ENCODE results near the gene NAPSA.

NAPSA gene

DNA sequence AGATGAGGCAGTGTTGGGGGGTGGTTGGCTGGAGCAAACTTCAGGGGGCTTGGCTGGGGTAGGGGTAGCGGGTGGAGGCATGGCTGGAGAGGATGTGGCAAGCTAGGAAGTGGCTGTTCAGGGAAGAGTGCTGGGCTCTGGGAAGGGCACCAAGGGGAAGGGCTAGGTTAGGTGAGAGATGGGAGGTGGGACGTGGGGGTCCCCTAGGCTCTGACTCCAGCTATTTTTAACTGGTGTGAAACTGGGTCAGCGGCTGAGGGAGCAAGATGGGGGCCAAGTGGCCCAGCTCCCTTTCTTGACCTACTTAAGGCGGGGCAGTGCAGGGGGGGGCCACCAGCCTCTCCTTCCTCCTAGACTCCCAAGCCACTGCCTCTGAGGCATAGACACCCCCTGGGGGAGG lies 43.6 kb downstream of the NAPSA start:
- 86% methylated on average over 4 of the region's 4 CpGs for WGBS
- H3K36me3 ChIP-seq (ENCODE audit: insufficient read depth, low read length), result peaks cover 10% of the 10 kb centered on the region; the same call in 1 of the 2 replicates
- H3K9me3 ChIP-seq (ENCODE audit: insufficient read depth, low read depth, low read length), result peaks cover 14% of the 10 kb centered on the region; the same call in 1 of the 2 replicates
- no peaks in the 10 kb centered on the region for H3K4me1 ChIP-seq (ENCODE audit: insufficient read depth, low read length)
- H3K9ac ChIP-seq (ENCODE audit: low read depth, low read length), result no peak overlapping the region
- H3K27ac ChIP-seq (ENCODE audit: low read depth, low read length), result no peak overlapping the region
- H3K27me3 ChIP-seq (ENCODE audit: insufficient read depth, low read length), result peaks cover 5% of the 10 kb centered on the region
- no peak overlapping the region for H3K4me3 ChIP-seq (ENCODE audit: low read length)

DNA sequence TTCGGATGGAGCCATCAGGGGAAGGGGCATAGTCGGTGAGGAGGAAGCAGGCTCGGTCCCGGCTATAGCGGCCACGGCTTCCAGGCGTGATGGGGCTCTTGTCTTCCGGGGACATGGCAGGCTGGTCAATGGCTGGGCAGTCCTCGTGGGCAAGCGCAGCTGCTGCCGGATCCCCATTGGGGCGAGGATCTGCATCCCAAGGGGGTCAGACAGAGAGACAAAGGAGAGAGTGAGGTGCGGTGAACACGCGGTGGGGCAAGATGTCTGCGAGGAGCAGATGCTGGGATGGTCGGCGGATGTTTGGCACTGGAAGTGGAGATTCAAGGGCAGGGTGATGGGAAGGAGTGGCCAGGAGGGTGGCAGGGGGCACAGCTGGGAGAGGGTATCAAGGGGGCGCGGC lies 44.8 kb downstream of the NAPSA start:
- Histone ChIP-seq H3K4me1 (ENCODE audit: insufficient read depth, low read length) (no peaks in the 10 kb centered on the region), H3K36me3 (ENCODE audit: insufficient read depth, low read length) (peaks cover 10% of the 10 kb centered on the region; the same call in 1 of the 2 replicates), H3K4me3 (ENCODE audit: low read length) (no peak overlapping the region), H3K9me3 (ENCODE audit: insufficient read depth, low read depth, low read length) (peaks cover 14% of the 10 kb centered on the region; the same call in 1 of the 2 replicates), H3K9ac (ENCODE audit: low read depth, low read length) (no peak overlapping the region), H3K27me3 (ENCODE audit: insufficient read depth, low read length) (no peaks in the 10 kb centered on the region), H3K27ac (ENCODE audit: low read depth, low read length) (no peak overlapping the region)
- WGBS, result 92% methylated on average over 20 of the region's 20 CpGs

DNA sequence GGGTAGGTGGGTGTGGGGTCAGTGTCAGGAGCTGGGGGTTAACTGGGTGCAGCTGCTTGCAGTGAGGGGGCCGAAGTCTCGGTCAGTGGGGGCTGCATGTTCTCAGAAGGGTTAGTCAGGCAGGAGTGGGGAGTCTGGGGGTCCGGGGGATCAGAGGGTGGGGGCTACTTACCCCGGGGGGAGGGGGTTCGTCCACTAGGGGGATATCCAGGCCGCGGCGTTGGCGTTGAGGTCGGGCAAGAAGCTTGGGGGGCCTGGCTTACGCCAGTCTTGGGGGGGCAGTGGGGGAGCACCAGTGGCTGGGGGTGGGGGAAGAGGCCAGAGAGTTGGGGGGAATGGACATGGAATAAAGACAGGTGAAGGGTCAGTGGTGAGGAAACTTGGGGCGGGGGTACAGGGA lies 45.4 kb downstream of the NAPSA start:
- 98% methylated on average over 11 of the region's 12 CpGs for WGBS
- H3K27ac ChIP-seq (ENCODE audit: low read depth, low read length), result no peak overlapping the region
- H3K27me3 ChIP-seq (ENCODE audit: insufficient read depth, low read length), result no peaks in the 10 kb centered on the region
- H3K4me1 ChIP-seq (ENCODE audit: insufficient read depth, low read length), result no peaks in the 10 kb centered on the region
- H3K4me3 ChIP-seq (ENCODE audit: low read length), result no peak overlapping the region
- peaks cover 14% of the 10 kb centered on the region; the same call in 1 of the 2 replicates for H3K9me3 ChIP-seq (ENCODE audit: insufficient read depth, low read depth, low read length)
- H3K36me3 ChIP-seq (ENCODE audit: insufficient read depth, low read length), result peaks cover 10% of the 10 kb centered on the region; the same call in 1 of the 2 replicates
- H3K9ac ChIP-seq (ENCODE audit: low read depth, low read length), result no peak overlapping the region

DNA sequence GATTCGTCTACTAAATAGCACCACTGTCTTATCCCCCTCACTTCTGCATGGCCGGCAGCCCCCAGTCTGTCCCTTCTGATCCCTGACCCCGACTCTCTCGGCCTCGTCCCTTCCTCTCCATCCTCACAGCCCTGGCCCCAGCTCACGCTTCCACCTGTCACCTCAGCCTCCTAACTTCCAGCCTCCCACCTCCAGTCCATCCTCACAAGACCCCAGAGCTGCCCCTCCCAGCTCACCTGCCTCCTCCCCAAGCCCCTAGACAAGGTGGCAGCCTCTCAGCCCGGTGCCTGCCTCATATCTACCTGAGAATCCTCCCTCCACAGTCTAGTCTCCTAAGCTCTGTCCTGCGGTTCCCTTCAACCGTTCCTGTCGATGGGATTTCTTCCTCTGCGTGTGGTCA lies 46.3 kb downstream of the NAPSA start:
- no peak overlapping the region for H3K27ac ChIP-seq (ENCODE audit: low read depth, low read length)
- H3K36me3 ChIP-seq (ENCODE audit: insufficient read depth, low read length), result peaks cover 10% of the 10 kb centered on the region; the same call in 1 of the 2 replicates
- WGBS, result 88% methylated on average over 11 of the region's 11 CpGs
- no peaks in the 10 kb centered on the region for H3K27me3 ChIP-seq (ENCODE audit: insufficient read depth, low read length)
- H3K4me1 ChIP-seq (ENCODE audit: insufficient read depth, low read length), result no peaks in the 10 kb centered on the region
- no peak overlapping the region for H3K4me3 ChIP-seq (ENCODE audit: low read length)
- H3K9me3 ChIP-seq (ENCODE audit: insufficient read depth, low read depth, low read length), result peaks cover 14% of the 10 kb centered on the region; the same call in 1 of the 2 replicates
- H3K9ac ChIP-seq (ENCODE audit: low read depth, low read length), result no peak overlapping the region

DNA sequence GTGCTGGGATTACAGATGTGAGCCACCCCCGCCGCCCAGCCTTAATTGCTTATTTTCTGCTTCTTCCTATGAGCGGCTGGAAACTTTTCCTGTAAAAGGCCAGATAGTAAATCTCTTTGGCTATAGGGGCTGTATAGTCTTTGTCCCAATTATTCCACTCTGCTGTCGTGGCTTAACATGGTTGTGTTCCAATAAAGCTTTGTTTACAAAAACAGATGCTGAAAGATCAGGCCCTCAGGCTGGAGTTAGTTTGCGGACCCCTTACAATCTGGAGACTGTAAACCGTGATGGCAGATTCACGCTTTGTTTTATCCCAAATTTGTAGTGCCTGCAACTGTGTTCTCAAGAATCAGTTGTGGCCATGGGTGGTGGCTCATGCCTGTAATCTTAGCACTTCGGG lies 47.0 kb downstream of the NAPSA start:
- Histone ChIP-seq H3K27me3 (ENCODE audit: insufficient read depth, low read length) (no peaks in the 10 kb centered on the region), H3K27ac (ENCODE audit: low read depth, low read length) (no peak overlapping the region), H3K9me3 (ENCODE audit: insufficient read depth, low read depth, low read length) (peaks cover 10% of the 10 kb centered on the region; the same call in 1 of the 2 replicates), H3K36me3 (ENCODE audit: insufficient read depth, low read length) (peaks cover 8% of the 10 kb centered on the region; the same call in 1 of the 2 replicates), H3K4me1 (ENCODE audit: insufficient read depth, low read length) (no peaks in the 10 kb centered on the region), H3K9ac (ENCODE audit: low read depth, low read length) (no peak overlapping the region), H3K4me3 (ENCODE audit: low read length) (no peak overlapping the region)
- WGBS, result 88% methylated on average over 8 of the region's 8 CpGs

DNA sequence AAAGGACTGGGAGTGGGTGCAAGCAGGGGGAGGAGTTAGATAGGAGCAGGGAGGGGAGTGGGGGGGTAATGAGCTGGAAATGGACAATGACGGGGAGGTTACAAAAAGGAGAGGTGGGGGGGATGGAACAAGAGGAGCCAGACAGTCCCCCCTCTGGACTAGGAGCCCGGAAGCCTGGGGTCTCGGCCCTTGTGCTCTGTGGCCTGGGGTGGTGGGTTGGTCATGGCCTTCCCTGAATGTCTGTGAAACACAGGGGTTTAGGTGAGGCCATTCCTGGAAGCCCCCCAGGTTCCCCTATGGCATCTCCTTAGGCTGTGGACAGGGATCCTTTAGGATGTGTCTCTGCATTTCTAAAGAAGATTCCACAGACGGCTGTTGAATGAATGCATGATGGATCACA lies 48.3 kb downstream of the NAPSA start:
- H3K27ac ChIP-seq (ENCODE audit: low read depth, low read length), result no peak overlapping the region
- H3K9ac ChIP-seq (ENCODE audit: low read depth, low read length), result no peak overlapping the region
- 76% methylated on average over 4 of the region's 4 CpGs for WGBS
- H3K4me1 ChIP-seq (ENCODE audit: insufficient read depth, low read length), result no peaks in the 10 kb centered on the region
- no peak overlapping the region for H3K4me3 ChIP-seq (ENCODE audit: low read length)
- H3K36me3 ChIP-seq (ENCODE audit: insufficient read depth, low read length), result peaks cover 3% of the 10 kb centered on the region; the same call in 1 of the 2 replicates
- 0 out of 2 replicates have a peak, but pooled peaks cover 3% of the 10 kb centered on the region for H3K27me3 ChIP-seq (ENCODE audit: insufficient read depth, low read length)
- peaks cover 8% of the 10 kb centered on the region; the same call in 1 of the 2 replicates for H3K9me3 ChIP-seq (ENCODE audit: insufficient read depth, low read depth, low read length)

DNA sequence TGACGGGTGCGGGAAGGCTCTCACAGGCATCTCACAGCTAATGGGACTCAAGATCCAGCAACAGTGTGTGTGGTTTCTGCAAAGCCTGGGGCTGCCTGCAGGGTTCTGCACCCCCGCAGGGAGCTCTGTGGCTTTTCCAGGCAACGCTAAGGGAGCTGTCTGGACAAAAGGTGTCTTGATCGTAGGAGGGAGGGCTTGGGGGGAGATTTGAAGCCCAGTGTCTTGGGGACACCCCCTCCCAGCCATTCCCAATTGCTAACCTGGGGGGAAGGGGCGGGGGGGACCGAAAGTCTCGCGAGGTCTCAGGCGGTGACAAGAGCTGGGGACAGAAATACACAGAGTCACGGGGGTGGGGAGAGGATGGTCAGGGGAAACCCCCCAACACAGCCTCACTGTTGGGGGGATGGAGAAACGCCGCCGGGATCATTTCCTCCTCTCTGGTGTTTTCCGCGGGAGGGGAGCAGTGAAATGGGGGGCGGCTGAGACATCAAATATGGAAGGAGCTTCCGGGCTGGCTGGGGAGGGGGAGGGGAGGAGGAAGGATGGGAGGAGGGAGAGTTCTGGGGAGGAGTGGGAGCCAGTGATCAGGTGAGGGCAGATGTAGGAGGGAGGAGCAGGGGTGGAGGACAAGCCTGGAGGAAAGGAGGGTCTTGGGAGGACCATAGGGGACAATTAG lies 49.5 kb downstream of the NAPSA start:
- Histone ChIP-seq H3K27me3 (ENCODE audit: insufficient read depth, low read length) (0 out of 2 replicates have a peak, but pooled peaks cover 3% of the 10 kb centered on the region), H3K36me3 (ENCODE audit: insufficient read depth, low read length) (peaks cover 3% of the 10 kb centered on the region; the same call in 1 of the 2 replicates), H3K4me1 (ENCODE audit: insufficient read depth, low read length) (no peaks in the 10 kb centered on the region), H3K4me3 (ENCODE audit: low read length) (peak overlapping the region; percentile 55), H3K27ac (ENCODE audit: low read depth, low read length) (peak overlapping the region; percentile 88), H3K9me3 (ENCODE audit: insufficient read depth, low read depth, low read length) (peaks cover 8% of the 10 kb centered on the region; the same call in 1 of the 2 replicates), H3K9ac (ENCODE audit: low read depth, low read length) (peak overlapping the region; percentile 64)
- WGBS, result 51% methylated on average over 17 of the region's 18 CpGs

DNA sequence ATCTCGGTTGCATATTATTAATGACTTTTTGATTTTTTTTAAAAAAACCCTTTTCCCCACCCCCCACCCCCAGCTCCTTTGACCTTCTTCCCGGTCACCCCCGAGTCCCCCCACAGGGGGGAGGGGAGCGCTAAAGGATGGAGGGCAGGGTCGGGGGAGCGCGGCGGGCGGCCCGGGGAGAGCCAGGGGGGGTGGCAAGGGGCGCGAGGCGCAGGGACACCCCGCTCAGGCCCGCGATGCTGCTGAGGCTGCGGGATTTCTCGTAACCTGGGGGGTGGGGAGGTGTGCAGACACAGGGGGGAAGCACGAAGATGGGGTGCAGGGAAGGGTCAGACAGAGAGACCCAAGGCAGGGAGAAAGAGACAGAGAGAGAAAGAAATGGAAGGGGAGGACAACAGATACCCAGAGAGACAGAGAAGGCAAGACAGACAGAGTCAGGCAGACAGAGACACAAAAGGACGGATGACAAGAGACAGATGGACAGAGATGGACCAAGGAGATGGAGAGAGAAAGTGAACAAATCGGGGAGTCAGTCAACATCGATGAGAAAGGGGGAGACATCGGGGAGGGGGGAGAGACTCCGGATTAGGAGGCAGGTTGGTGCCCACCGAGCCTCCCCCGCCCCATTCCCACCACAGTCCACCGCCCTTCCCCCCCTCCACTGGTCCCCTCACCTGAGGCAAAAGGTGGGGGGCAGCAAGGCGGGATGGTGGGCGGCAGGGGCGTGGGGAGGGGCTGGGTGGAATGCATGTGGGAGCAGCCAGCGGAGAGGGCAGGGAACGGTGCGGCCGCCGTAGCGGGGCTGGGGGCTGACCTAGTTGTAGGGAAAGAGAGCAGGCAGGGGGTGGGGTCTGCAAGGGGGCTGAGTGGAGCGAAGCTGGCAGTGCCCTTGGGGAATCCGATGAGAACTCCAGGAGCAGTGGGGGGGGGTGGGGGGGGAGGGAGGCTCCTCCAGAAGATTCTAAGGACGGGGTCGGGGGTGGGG lies 50.4 kb downstream of the NAPSA start:
- Histone ChIP-seq H3K4me3 (ENCODE audit: low read length) (peak overlapping the region; percentile 59), H3K4me1 (ENCODE audit: insufficient read depth, low read length) (no peaks in the 10 kb centered on the region), H3K9ac (ENCODE audit: low read depth, low read length) (no peak overlapping the region), H3K36me3 (ENCODE audit: insufficient read depth, low read length) (peaks cover 3% of the 10 kb centered on the region; the same call in 1 of the 2 replicates), H3K27ac (ENCODE audit: low read depth, low read length) (peak overlapping the region; percentile 88; the same call in 1 of the 2 replicates), H3K9me3 (ENCODE audit: insufficient read depth, low read depth, low read length) (peaks cover 5% of the 10 kb centered on the region; the same call in 1 of the 2 replicates), H3K27me3 (ENCODE audit: insufficient read depth, low read length) (0 out of 2 replicates have a peak, but pooled peaks cover 3% of the 10 kb centered on the region)
- 38% methylated on average over 31 of the region's 40 CpGs for WGBS

DNA sequence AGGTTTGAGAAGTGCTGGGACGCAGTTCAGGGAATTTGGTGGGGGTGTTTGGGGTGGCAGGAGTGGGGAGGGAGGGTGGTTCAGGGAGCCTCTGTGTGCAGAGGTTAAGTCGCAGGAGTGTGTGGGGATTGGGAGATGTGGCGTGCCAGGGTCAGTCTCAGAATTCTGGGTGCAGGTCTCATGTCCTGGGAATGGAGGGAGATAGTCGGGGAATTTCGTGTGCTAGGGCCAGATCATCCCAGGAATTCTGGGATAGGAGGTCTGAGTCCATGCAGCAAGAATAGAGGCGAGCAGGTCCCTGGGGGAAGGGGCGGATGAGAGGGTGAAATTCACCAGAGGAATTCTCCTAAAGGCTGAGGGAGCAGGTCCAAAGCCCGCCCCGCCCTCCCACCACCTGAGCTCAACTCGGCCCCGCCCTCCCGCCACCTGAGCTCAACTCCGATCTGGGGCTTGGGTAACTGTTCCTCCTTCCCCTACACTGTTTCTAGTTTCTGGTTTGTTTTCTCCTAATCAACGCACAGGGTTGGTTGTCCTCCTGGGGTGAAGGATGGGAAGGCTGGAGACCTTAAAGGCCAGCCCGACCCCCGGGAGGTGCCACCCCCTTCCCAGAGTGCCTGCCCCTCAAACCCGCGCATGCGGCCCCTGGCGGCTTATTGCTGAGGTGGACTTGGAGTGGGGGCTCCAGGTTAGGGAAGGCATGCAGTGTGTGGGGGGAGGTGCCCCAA lies 51.5 kb downstream of the NAPSA start:
- Histone ChIP-seq H3K9me3 (ENCODE audit: insufficient read depth, low read depth, low read length) (peaks cover under 1% of the 10 kb centered on the region; the same call in 1 of the 2 replicates), H3K4me1 (ENCODE audit: insufficient read depth, low read length) (no peaks in the 10 kb centered on the region), H3K9ac (ENCODE audit: low read depth, low read length) (no peak overlapping the region), H3K27me3 (ENCODE audit: insufficient read depth, low read length) (0 out of 2 replicates have a peak, but pooled peaks cover 3% of the 10 kb centered on the region), H3K4me3 (ENCODE audit: low read length) (peak overlapping the region; percentile 59), H3K27ac (ENCODE audit: low read depth, low read length) (peak overlapping the region; percentile 75; the same call in 1 of the 2 replicates), H3K36me3 (ENCODE audit: insufficient read depth, low read length) (no peaks in the 10 kb centered on the region)
- WGBS, result 53% methylated on average over 14 of the region's 20 CpGs
